Activated T-cell treated with anti-CD3 and anti-CD28 coated beads for 1 hour (primary cell): ENCODE data around the gene TCEA2.

Experiments
- DNase-seq: peaks from one replicate; pipeline ENCODE4 v3.0.0-alpha.2; 2020; ENCODE audit warnings: low read depth

The TCEA2 gene

DNA sequence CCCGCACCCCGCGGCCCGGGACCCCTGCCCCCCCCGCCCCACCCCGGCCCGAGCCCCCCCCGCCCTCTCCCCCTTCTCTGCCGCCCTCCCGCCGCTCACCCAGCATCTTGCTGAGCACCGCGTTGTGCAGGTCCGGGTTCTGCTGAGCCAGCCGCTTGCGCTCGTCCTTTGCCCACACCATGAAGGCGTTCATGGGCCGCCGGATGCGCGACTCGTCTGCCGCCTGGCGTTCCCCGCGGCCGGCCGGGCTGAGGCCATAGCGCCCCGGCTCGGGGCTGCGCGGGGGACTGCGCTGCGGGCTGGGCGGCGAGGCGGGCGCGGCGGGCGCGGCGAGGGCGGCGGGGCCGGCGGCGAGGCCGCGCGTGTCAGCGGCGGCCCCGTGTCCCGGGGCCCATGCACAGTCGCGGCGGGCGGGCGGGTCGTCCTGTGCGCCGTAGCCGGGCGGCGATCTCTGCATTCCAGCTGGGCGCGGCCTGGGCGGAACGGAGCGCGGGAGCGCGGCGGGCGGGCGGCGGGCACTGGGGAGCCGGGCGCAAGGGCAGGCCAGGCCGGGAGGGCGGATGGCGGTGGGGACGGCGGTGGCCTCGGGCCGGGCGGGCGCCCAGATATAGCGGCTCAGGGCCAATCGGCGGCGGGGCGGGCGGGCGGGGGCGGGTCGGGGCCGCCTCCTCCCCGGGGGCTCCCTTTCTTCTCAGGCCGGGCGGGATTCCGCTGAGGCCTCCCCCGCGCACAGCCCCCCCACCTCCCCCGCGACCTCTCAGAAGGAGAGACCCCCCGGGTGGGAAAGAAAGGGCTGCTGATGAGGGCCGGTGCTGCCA lies 13.7 kb upstream of the TCEA2 start, which contains the start of gene SOX18:
Gene SOX18 (minus strand): TSS at position 580 of the 818 bp plus-strand sequence. CDS start 123 bp downstream, at position 457.
- no peak for DNase-seq

DNA sequence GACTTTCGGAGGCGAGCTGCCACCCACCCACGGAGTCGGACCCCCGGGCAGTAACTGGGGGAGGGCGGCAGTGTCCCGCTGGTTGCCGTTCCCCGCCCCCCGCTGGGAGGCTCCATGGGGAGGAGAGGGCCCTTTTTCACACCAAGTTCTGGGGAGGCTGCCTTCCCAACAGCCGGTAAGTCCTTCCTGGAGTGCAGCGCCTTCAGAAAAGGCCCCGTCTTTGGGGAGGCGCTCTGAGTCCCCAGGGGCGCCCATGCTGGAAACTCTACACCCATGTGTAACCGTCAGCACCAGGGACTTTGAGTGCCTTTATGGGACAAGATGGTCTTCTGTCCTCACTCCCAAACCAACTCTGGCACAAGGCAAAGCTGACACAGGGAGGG lies 13.1 kb upstream of the TCEA2 start:
- DNase-seq: no peak

DNA sequence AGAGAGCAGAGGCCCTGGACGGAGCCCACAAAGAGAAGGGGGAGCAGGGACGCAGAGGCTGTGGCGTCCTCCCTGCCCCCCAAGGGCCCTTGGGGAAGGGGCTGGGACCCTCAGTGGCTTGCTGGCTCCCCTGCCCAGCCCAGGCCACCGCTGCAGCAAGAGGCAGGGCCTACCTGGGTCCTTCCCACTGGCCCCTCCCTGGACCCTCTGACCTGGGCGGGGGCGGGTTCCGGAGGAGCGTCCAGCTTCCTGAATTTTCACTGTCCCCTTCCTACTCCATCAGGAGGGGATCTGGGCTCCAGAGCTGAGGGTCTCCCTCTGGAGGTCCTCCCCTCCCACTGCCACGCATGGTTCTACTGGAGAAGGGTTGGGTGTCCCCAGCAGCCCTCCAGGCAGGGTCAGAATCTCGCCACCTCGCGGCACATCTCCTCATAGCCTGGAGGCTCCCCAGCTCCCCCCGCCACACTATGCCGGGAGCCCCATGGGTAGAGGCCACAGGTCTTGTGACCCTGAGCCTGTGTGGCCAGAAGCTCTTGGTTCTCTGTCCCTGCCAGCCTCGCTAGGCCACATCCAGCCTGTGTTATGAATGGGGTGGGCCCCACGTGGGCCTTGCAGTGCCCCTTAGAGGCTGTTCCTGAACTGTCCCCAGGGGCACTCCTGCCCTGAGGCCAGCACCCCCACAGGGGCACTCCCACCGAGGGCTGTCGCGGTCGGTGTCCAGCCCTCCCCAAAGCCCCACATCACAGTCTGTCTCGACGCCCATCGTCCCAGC lies 12.6 kb upstream of the TCEA2 start:
- DNase-seq: no peak

DNA sequence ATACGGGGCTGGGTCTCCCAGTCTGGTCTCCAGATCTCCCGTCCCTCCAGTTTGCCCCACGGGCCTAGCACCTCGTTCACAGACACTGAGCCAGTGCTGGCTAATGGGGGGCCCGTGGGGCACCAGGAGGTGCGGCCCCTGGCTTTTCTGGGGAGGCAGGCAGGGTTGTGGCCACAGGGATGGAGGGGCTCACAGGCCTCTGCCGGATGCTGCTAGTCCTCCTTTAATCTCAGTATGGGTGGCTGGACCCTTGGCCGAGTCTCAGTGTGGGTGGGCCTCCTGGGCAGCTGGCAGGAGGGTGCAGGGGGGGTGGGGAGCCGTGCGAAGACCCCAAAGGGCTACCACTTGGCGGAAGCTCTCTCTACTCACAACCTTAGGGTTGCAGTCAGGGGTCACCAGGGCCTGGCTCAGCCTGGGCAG lies 12.0 kb upstream of the TCEA2 start:
- DNase-seq: no peak

DNA sequence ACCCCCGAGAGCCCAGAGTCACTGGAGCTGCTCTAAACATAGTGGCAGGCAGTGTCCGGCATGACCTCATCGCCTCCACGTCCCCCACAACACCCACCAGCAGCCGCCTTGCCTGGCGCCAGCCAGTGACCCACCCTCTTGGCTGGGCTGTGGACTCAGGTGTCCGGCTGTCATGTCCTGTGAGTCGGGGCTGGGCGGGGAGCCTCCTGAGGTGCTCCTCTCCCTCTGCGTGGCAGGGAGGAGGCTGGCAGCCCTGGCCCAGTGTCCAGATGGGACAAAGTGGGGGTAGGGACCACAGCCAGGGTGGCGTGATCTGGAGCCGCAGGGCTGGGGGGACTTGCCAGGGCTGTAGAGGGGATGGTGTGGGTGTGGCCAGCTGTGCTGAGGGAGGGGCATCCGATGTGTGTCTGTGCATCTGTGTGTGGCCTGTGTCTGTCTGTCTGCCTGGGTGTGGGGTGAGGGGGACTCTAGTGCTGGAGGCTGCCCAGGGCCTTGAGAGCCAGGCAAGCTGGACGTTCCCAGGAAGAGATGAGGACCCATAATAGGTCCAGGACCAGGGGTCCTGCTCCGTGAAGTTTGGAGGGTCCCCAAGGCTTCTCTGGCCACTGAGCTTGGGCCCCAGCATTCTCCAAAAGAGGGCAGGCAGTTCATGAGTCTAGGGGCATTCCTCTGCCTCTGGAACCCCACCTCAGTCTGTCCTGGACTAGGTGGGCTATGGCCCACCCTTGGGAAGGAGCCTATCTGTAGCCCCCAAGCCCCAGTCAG lies 11.3 kb upstream of the TCEA2 start:
- DNase-seq: no peak

DNA sequence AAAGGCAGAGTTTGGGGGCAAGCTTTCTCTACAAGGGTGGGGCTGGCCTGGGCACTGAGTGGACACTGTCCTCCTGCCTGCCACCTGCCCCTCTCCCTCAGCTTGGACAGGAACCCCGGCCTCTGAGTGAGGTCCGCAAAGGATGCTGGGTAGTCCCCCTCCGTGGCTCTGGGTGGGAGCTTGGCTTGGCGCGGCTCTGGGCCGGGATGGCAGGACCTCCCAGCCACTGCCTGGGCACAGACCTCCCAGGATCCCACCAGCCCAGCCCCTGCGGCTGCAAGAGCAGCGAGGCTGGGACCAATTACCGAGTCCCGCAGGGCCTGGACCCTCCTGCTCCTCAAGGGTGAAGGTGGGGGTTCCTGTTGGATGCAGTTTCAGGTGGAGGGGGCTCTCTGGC lies 10.7 kb upstream of the TCEA2 start:
- DNase-seq: no peak

DNA sequence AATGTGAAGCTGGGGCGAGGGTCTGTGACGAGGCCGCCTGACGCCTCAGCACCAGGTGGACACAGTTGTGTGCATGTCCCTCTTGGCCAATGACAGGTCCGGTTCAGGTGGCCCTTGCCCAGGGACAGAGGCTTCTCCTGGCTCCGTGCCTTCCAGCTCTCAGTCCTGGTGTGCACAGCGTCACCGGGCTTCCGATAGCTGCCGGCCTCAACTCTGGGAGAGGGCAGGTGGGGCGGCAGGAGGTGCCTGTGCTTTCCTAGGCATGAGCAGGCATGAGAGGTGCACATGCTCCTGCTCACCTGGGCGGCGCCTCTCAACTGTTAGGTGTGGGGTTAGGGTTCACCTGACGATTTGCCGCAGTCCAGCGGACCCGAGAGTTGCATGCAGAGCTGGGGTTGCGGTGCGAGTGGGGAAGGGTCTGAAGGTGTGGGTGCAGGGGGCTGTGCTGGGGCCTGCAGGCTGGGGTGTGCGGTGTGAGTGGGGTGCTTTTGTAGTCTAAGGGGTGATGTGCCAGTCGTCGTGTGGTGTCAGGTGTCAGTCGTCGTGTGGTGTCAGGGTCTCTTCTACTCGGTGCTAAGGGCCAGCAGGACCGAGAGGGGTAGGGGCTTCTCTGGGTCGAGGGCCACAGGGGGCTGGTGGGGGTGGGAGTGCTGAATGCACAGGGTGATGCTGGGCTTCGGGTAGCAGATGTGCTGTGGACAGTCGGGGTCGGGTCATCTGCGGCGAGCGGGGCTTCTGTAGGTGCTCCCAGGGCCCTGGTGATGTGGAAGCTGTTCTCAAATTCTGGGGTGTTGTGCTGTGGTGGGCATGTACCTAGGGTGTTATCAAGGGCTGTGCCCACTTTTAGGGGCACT lies 9.8 kb upstream of the TCEA2 start:
- no peak for DNase-seq

DNA sequence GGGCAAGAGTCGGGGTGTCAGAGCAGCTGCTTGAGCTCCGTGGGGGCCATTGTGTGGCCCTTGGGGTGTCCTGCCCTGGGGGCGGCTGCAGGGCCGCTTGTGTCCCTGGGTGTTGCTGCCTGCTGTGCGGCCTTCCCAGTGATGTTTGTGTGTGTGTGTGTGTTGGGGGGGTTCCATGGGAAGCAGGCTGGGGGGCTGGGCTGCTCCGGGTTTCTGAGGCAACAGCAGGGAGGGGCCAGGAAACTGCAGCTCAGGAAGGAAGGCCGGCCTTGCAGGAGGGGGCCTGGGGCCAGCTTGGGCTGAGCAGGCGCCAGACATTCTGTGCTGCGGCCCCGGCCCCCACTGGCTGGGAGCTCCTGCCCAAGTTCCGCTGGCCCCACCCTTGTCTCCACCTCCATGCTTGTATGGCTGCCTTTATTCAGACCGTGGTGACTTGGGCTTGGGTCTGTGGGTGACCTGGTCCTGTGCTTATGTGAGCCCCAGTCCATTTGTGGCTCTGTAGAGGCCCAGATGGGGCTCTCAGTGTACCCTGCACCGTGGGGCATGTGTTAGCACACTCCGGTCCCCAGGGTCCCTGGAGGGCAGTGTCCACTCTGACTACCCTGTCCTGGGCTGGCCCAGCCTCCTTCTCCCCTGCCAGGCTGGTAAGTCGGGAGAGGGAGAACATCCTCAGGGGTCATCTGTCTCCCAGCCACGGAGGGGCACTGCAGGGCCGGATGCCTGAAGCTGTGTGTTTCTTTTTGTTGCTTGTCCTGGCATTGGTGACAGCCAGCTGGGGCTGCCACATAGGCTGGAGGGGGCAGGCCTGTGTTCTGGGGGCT lies 8.9 kb upstream of the TCEA2 start:
- DNase-seq: no peak

DNA sequence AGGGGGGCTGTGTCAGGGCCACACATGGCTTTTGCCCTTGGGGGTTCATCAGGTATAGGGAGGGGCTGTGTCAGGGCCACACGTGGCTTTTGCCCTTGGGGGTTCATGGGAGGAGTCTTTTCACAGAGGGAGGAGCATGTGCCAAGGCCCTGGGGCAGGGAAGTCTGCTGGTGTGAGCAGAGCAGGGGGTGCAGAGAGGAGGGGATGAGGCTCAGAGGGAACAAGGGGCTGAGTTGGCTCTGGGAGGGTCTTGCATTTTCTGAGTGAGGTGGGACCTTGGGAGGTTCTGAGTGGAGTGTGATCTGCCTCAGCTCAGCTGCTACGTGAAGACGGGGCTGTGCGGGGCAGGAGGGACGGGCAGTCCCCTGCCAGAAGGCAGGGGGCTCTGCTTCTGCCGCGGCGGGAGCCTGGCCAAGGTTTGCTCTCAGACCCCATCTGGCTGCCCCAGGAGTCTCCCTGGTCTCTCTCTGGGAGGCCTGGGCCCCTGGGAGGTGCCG lies 7.6 kb upstream of the TCEA2 start:
- no peak for DNase-seq

DNA sequence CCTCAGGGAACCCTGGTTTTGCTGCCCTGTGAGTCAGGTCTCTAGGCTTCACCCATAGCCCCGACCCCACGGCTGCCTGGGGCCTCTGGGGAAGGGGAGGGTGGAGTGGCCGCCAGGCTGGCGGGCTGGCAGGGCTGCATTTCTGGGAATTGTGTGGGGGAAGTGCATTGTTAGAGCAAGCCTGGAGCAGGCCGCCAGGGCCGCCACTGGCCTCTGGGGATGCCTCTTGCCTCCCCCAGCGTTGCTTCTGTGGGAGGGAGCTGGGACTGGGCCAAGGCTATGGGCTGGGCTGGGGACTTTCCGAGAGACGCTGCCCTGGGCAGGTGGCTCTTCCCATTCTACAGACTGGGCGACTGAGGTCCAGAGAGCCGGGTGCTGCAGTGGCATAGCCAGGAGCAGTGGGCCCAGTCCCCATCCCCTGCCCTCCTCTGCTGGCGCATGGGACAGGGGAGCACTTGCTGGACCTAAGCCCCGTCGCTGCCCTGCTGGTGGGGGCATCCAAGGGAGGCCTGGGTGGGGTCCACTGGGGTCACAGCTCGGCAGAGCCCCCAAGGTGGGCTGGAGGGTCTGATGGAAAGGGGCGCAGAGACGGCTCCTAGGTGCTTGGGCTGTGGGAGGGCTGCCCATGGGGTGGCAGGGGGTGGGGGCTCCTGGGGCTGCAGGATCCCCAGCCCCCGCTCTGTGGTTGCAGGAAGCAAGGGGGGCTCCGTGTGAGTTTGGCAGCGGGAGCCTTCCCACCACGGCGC lies 6.9 kb upstream of the TCEA2 start:
- no peak for DNase-seq

DNA sequence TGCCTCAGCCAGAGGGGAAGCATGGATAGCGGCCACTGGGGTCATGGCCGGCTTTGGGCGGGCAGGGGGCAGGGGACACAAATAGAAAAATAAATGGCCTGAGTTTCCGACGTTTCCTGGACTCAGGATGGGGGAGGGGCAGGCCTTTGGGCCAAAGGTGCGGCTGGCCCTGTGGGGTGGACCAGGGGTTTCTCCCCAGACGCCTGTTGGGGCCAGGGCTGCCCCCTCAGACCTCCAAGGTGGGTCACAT lies 6.4 kb upstream of the TCEA2 start:
- no peak for DNase-seq

DNA sequence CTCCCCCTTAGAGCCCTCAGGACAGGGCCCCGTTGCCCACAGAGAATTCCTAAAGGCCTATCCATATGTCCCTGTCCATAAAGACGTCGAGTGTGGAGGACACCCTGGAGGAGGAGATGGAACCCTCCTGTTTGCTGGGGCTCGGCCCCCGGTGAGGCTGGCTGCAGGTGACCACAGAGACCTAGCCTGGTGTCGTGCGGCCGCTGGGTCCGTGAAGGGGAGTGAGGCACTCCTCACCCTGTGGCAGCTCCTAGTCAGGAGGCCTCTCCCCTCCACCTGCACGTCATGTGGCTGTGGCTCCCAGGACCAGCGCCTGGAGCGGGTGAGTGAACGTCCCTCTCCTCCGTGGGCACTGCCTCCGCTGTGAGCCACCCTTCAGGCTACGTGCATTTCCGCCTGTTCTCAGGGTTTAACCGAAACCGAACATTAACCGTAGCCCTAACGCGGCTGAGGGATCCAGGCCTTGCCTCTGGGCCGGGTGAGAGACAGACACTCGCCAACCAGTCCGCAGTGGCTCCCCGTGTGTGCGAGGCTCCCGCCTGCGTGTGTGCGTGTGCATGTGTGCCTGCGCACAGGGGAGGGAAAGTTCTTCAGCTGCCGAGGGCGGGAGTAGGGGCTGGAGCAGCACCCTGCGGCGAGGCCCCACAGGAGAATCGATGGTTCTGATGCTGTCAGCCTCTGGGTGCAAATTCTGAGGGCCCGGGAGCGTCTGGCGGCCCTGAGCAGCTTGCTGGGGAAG lies 5.9 kb upstream of the TCEA2 start:
- DNase-seq: no peak

DNA sequence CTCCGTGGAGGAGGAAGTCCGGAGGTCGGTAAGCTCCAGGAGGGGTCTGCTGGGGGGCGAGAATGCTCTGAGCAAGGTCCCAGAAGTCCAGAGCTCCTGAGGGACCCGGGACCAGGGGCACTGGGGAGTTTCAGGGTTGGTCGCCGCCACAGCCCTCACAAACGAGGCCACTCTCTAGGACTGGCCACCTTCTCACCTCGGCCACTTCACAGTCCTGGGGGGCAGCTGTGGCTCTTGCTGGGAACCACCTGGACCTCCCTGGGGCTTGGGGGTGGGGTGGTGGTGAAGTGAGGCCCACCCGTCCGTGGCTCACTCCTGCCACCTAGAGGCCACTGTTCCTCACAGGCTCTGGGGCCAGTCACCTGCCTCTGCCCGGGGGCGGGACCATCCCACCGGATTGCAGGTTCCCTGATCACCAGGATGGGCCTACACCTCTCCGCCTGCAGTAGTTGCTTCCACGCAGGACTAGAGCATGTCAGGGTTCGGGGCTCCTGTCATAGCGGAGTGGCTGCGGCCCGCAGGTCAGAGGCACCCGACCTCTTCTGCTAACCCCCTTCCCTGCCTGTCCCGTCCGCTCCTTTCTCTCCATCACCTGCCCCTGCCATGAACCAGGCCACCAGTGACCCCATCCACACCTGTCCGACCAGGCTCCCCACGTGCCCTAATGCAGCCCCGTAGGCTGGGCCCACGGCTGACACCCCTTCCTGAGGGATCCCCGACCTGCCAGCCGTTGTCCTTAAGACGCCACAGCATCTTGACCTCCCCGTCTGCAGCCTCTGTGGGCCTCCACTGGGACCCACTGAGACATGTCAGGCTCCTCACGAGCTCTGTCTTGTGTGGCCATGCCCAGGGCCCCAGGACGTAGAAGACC lies 5.1 kb upstream of the TCEA2 start:
- peak; percentile 79 for DNase-seq

DNA sequence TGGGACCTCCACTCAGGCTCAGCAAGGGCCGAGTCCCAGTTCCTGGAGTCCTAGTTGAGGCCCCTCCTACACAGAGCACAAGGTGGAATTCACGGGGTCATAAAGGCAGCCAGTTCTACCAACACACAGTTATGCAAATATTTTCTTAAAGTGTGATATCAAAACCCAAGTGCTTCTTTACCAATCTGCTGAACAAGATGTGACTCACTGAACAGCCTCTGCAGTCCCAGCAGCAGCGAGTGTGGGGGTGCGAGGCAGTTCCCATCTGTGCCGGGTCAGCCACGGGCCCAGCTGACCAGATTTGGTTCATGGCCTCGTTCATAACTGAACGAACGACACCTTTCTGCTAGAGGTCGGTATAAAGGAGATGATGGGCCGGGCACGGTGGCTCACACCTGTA lies 4.5 kb upstream of the TCEA2 start:
- no peak for DNase-seq

DNA sequence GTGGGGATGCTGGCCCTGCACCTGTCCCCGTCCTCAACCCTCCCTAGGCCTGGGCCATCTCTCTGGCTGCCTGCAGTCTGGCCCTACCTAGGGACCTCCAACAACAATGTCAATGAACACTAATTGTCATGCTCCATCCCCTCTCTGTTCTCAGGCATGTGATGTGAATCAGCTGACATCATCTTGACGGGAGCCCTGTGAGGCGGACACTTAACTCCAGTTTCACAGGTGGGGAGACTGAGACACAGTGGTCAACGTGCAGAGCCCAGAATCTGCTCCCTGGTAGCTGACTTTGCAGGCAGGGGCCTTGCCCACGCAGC lies 762 bp upstream of the TCEA2 start:
- no peak for DNase-seq

DNA sequence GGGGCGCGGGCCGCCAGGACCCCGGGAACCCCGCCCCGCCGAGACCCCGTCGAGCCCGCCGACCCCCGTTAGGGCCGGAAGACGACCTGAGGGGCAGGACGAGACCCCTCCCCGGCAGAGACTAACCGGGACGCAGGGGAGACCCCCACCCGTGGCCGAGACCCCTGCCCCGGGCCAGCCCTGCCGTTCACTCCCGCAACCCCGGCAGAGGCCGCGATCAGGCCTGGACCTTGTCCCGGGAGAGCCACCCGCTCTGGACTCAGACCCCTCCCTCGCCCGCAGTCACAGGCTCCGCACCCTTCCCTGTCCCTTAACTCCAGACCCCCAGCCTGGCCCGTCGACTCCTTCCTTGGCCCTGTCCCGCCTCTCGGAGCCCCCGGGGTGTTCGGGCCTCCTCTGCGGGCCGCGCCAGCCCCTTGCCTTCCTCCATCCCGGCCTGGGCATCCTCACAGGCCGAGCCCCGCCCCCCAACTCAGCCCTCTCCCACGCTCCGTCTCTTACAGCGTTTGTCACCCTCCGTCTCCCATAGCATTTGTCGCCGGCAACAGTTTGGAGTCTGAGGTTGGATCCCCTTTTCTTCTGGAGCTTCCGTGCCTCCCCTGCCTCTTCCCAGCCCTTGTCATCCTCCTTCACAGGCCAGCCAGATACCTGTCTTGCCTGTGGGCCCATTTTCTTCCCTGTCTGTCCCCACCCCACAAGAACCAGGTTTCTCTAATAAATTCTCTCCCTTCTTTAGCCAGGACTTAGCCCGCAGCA lies 569 bp downstream of the TCEA2 start:
- DNase-seq: no peak

DNA sequence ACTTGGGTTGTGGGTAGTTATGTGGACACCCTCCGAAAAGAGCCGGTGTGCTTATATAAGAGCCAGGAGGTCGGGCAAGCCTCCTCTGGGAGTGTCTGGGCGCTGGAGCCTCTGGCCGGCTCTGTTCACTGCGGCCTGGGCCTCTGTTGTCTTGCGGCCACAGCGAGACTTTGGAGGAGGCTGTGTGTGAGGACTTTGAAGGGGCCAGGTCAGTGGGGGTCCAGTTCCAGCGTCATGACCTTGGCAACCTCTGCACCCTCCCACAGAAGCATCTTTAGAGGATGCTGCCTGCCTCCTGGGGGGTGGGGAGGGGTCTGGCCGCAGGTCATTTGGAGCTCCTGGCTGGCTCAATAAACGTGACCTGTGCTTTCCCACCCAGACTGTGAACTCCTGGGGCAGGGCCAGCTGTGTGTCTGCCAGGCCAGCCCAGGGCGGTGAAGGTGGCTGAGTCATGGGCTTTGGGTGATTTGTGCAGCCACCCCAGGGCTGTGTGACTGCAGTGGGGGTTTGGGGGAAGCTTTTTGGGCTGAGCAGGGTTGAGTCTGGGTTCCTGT lies 1.2 kb downstream of the TCEA2 start:
- DNase-seq: no peak
